Adrenal gland (tissue), 12 donors: ENCODE results near the gene GDF2. TPM values are rescaled to one million over a fixed set of nuclear protein-coding genes. Genes with fewer than 3 reads are reported as not detected.

Experiments
- DNase-seq, 7 donors: peaks; one replicate each; pipeline ENCODE4 v3.0.0-alpha.2; 2019 to 2020
- H3K27ac ChIP-seq, 5 donors: fragments of 200-600 bp; sonication (generic) in 4 of 5; 1 replicate in 3 of 5; 2 replicates in 2 of 5; pipeline versions ENCODE4 v1.5.1 to v1.8.0; 2016 to 2020; ENCODE audit warnings: mild to moderate bottlenecking in 1 of 5
- H3K27me3 ChIP-seq: fragments of 200-600 bp; 2 replicates; pipeline ENCODE4 v1.8.0; 2021
- H3K36me3 ChIP-seq, 2 donors: fragments of 200-600 bp; replicated peaks in 1 of 2; 1 replicate in 1 of 2; 2 replicates in 1 of 2; pipeline versions ENCODE4 v1.5.1 to v1.8.0; 2018 to 2022
- H3K4me1 ChIP-seq, 2 donors: fragments of 200-600 bp; replicated peaks in 1 of 2; 1 replicate in 1 of 2; 2 replicates in 1 of 2; pipeline versions ENCODE4 v1.5.1 to v1.8.0; 2018 to 2021
- H3K4me3 ChIP-seq, 4 donors: fragments of 200-600 bp; sonication (generic) in 3 of 4; one replicate each; pipeline ENCODE4 v1.5.1; 2016 to 2018
- H3K9me3 ChIP-seq, 3 donors: fragments of 200-600 bp; sonication (generic) in 1 of 3; replicated peaks in 1 of 3; 1 replicate in 2 of 3; 2 replicates in 1 of 3; pipeline versions ENCODE4 v1.5.1 to v1.8.0; 2016 to 2021
- CTCF ChIP-seq, 6 experiments: fragments of 450-650 bp in 4 of 6; fragments of 200-600 bp in 2 of 6; sonication (generic) in 1 of 6; IDR thresholded peaks; 1 replicate in 5 of 6; 2 replicates in 1 of 6; pipeline versions ENCODE4 v1.5.1 to v1.8.0; 2016 to 2021; ENCODE audit warnings: antibody characterized with exemption in 6 of 6, mild to moderate bottlenecking in 2 of 6, moderate library complexity in 1 of 6
- POLR2A ChIP-seq, 2 donors: fragments of 450-650 bp; IDR thresholded peaks; one replicate each; pipeline ENCODE4 v1.6.1; 2017; ENCODE audit warnings: antibody characterized with exemption in 2 of 2, mild to moderate bottlenecking in 2 of 2, moderate library complexity in 1 of 2
- WGBS, 4 donors: extraction: QIAGEN DNeasy Blood & Tissue Kit in 2 of 4; methylation state at CpG; one replicate each; pipeline versions ENCODE4 v1.1.5 to v1.1.7; 2013 to 2017; 5-methylcytosine and 5-hydroxymethylcytosine counted together
- intact Hi-C, 2 donors: fragments of 100-400 bp; cut with DNase I; formaldehyde crosslinking; loops; one replicate each; pipeline versions ENCODE4 v1.14.1 to v1.15.0; 2022 to 2023
- polyA plus RNA-seq, 3 donors: library from polyadenylated mRNA; stranded (reverse); fragments of 200-250 nt in 2 of 3; fragments of 350-450 nt in 1 of 3; fragmentation: Illumina TruSeq in 1 of 3; extraction: RNeasy Lipid Tissue Mini Kit (QIAGEN cat#74804) in 1 of 3; gene quantifications; one replicate each; pipeline ENCODE4 v1.2.3, GENCODE V29; 2013 to 2014
- total RNA-seq, 9 donors: library from RNA; depleted of rRNA in 4 of 9; stranded (reverse); fragments of >200 nt in 4 of 9; fragments of 120-200 nt in 1 of 9; fragmentation: NEBNext Ultra II Directional in 1 of 9; extraction: Animal tissue kit (Norgen Biotek cat#: 25700) in 1 of 9; gene quantifications; one replicate each; pipeline versions ENCODE4 v1.1.0 to v1.2.4, GENCODE V29; 2013 to 2023
- donor health status: healthy with polysubstance abuse.
- donor health status: Bipolar disorder and iron deficiency.
- donor health status: DM: yes; HTN: yes; CAD: no.
- donor health status: DM: no; HTN: no; CAD: no.
- donor health status: DM: no; HTN: no; CAD: no.
- donor health status: DM: yes; HTN: yes; CAD: no.

The GDF2 gene
- total and polyA plus RNA-seq, 12 donors: 0.11 TPM; not detected in 11

DNA sequence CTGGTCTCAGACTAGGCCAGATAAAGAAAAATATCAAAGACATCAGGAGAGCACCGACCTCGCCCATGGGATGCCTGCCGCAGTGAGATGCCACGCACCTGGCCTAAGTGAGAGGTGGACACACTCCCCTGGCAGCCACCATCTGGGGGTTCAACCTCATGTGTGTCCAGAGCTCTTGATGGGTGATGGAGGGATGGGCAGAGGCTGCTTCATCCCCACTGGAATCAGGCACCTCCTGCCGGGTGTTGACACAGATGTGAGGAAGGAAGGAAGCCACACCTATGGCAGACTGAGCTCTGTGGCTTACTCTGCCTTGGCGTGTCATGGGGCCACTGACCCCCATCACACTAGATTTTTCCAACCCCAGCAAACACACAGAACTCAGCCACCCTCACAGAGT lies 50.5 kb downstream of the GDF2 start:
- Histone ChIP-seq H3K27ac (no peak overlapping the region), H3K4me1 (no peaks in the 10 kb centered on the region), H3K36me3 (no peaks in the 10 kb centered on the region), H3K27me3 (peaks cover 5% of the 10 kb centered on the region), H3K4me3 (no peak overlapping the region), H3K9me3 (no peaks in the 10 kb centered on the region)
- intact Hi-C loops: no loop called here
- 82 to 87% (median 83%) methylated on average over 5 to 6 of the region's 6 CpGs for WGBS, 4 donors
- TF ChIP-seq CTCF (IDR thresholded peaks at IDR 0.05): no peak
- TF ChIP-seq POLR2A (IDR thresholded peaks at IDR 0.05): no peak
- DNase-seq: peak in 2 of 7 donors; percentile 15 to 29

GRCh38 chr10:47374611-47375536 lies 52.6 kb downstream of the GDF2 start:
- no peak overlapping the region for H3K4me3 ChIP-seq
- DNase-seq: peak in 3 of 7 donors; percentile 15 to 48 (median 19)
- H3K27me3 ChIP-seq: peaks cover 5% of the 10 kb centered on the region
- WGBS, 4 donors: 64 to 76% (median 72%) methylated on average over 10 to 12 of the region's 12 CpGs
- no peaks in the 10 kb centered on the region for H3K36me3 ChIP-seq
- no peak for TF ChIP-seq CTCF (IDR thresholded peaks at IDR 0.05)
- no peak for TF ChIP-seq POLR2A (IDR thresholded peaks at IDR 0.05)
- intact Hi-C loops: no loop called here
- H3K27ac ChIP-seq: no peak overlapping the region
- no peaks in the 10 kb centered on the region for H3K9me3 ChIP-seq
- no peaks in the 10 kb centered on the region for H3K4me1 ChIP-seq

DNA sequence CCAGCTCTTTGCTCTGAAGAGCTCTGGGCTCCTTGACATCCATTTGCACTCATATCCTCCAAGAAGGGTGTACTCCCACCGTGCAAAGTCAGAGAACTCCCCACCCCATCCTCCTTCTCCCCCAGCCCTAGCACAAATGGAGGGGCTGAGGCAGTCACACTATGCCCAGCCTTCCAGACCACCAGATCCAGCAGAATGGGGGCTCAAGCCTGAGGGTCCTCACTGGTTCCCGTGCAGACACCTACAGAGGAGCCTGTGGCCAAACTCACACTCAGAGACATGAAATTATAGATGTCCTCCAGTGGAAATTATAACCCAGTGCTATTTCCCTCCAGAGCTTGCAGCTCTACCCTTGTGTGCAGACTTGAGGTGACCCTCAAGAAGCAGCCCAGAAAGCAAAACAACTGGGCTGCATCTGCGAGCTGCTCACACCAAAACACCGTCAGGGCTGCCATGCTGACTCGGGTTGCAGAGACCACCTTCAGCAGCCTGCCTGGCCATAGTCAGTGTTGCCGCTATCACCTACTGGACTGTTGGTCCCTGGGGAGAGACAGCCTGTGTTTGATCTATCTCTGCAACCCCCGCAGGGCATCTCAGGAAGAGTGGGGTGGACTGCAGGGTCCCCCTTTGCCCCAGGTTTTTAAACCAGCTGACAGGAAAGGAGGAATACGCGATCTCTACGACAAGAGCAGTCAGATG lies 54.4 kb downstream of the GDF2 start:
- intact Hi-C loops: no loop called here
- H3K36me3 ChIP-seq: no peaks in the 10 kb centered on the region
- peak in 2 of 7 donors; percentile 3 to 28 for DNase-seq

More for the DNA sequence above, 54.4 kb downstream of the GDF2 start:
- Histone ChIP-seq H3K27me3 (peaks cover 5% of the 10 kb centered on the region), H3K4me3 (no peak overlapping the region), H3K9me3 (no peaks in the 10 kb centered on the region), H3K27ac (no peak overlapping the region), H3K4me1 (no peaks in the 10 kb centered on the region)
- WGBS, 4 donors: 56 to 75% (median 73%) methylated on average over 10 of the region's 10 CpGs
- TF ChIP-seq POLR2A (IDR thresholded peaks at IDR 0.05) (no peak), CTCF (IDR thresholded peaks at IDR 0.05) (no peak)

Other genes with a start within 250 kb of the GDF2 start
- gene GDF10, start 22.3 kb upstream of the GDF2 start, total RNA-seq: 1 to 10 TPM in 5 of 9 donors, under 1 TPM in 3, not detected in 1; 0.06 to 8.5 (median 2.5) TPM
- 1 to 10 TPM in 1 of 3 donors, under 1 TPM in 2; 0.64 to 1.2 (median 0.94) TPM for gene GDF10, start 22.3 kb upstream of the GDF2 start, polyA plus RNA-seq
- gene RBP3, start 25.9 kb downstream of the GDF2 start, total RNA-seq: under 1 TPM in 1 of 9 donors, not detected in 8; 0.11 TPM
- gene RBP3, start 25.9 kb downstream of the GDF2 start, polyA plus RNA-seq: not detected
- gene ZNF488, start 61.8 kb downstream of the GDF2 start, total RNA-seq: under 1 TPM in 6 of 9 donors, not detected in 3; 0.06 to 0.20 (median 0.13) TPM
- under 1 TPM; 0.03 to 0.08 (median 0.07) TPM for gene ZNF488, start 61.8 kb downstream of the GDF2 start, polyA plus RNA-seq
- gene ANXA8, start 161.7 kb downstream of the GDF2 start, total RNA-seq: 1 to 10 TPM in 4 of 9 donors, under 1 TPM in 2, not detected in 3; 0.42 to 2.2 (median 1.3) TPM
- gene ANXA8, start 161.7 kb downstream of the GDF2 start, polyA plus RNA-seq: under 1 TPM; 0.33 to 0.81 (median 0.56) TPM
- not detected for gene FAM25G, start 169.2 kb downstream of the GDF2 start, total RNA-seq
- not detected for gene FAM25G, start 169.2 kb downstream of the GDF2 start, polyA plus RNA-seq
- 10 to 100 TPM in 3 of 9 donors, 1 to 10 TPM in 5, under 1 TPM in 1; 0.24 to 12.2 (median 5.2) TPM for gene AGAP9, start 201.2 kb downstream of the GDF2 start, total RNA-seq
- 10 to 100 TPM in 2 of 3 donors, 1 to 10 TPM in 1; 5.8 to 35.6 (median 18.2) TPM for gene AGAP9, start 201.2 kb downstream of the GDF2 start, polyA plus RNA-seq